K562 (cell line): ENCODE measurements around the gene SLC25A20.

Experiments used
- ELF1 ChIP-seq: fragments of 200-800 bp; sonication (Bioruptor generic); IDR thresholded peaks from 2 replicates; pipeline ENCODE4 v1.6.1; 2016; ENCODE audit warnings: missing genetic modification characterization, missing compliant biosample characterization
- ESRRB ChIP-seq: fragments of 250-450 bp; sonication (Bioruptor Pico); IDR thresholded peaks from 2 replicates; pipeline ENCODE4 v1.5.0; 2020; ENCODE audit warnings: mild to moderate bottlenecking, moderate library complexity, borderline replicate concordance
- FOXA1 ChIP-seq: fragments of 450-650 bp; IDR thresholded peaks from 2 replicates; pipeline ENCODE4 v1.6.1; 2016; ENCODE audit warnings: mild to moderate bottlenecking, borderline replicate concordance
- MXI1 ChIP-seq: IDR thresholded peaks from 2 replicates; pipeline ENCODE4 v1.6.1; 2011; ENCODE audit warnings: low read depth, mild to moderate bottlenecking, improper control_type of control experiment, low read length
- MYBL2 ChIP-seq, 2 experiments: fragments of 450-650 bp in 1 of 2; sonication (generic) in 1 of 2; formaldehyde crosslinking in 1 of 2; IDR thresholded peaks; 2 replicates each; pipeline versions ENCODE4 v1.6.1 to v1.8.1; 2017 to 2022; ENCODE audit warnings: borderline replicate concordance in 1 of 2, inconsistent platforms in 1 of 2, low read depth in 1 of 2, mild to moderate bottlenecking in 1 of 2, missing genetic modification reagents in 1 of 2, moderate library complexity in 1 of 2
- PHTF2 ChIP-seq: fragments of 250-450 bp; sonication (Bioruptor Pico); IDR thresholded peaks from 2 replicates; pipeline ENCODE4 v1.5.0; 2021; ENCODE audit warnings: mild to moderate bottlenecking
- RAD21 ChIP-seq, 2 experiments: fragments of 250-450 bp in 1 of 2; fragments of 450-650 bp in 1 of 2; sonication (Bioruptor Pico) in 1 of 2; formaldehyde crosslinking in 1 of 2; IDR thresholded peaks in 1 of 2; conservative IDR thresholded peaks in 1 of 2; 2 replicates each; pipeline versions ENCODE4 v1.4.0 to v1.8.0; 2020 to 2022; ENCODE audit warnings: mild to moderate bottlenecking in 2 of 2, moderate library complexity in 1 of 2
- RFX5 ChIP-seq: IDR thresholded peaks from 2 replicates; pipeline ENCODE4 v1.6.1; 2011; ENCODE audit warnings: low read depth, mild to moderate bottlenecking, improper control_type of control experiment, low read length
- ZNF318 ChIP-seq, 2 experiments: fragments of 450-650 bp; IDR thresholded peaks; 2 replicates each; pipeline ENCODE4 v1.6.1; 2016; ENCODE audit warnings: mild to moderate bottlenecking in 2 of 2, borderline replicate concordance in 1 of 2, low read depth in 1 of 2, moderate library complexity in 1 of 2
- TF ChIP-seq, protein P1 (sequence below): fragments of 450-650 bp; IDR thresholded peaks from 2 replicates; pipeline ENCODE4 v1.6.1; 2017; ENCODE audit warnings: antibody characterized with exemption, mild to moderate bottlenecking
- TF ChIP-seq, protein P2 (sequence below), 3 experiments: IDR thresholded peaks in 2 of 3; conservative IDR thresholded peaks in 1 of 3; 2 replicates each; pipeline ENCODE4 v1.5.1; 2011 to 2012; ENCODE audit warnings: low read length in 3 of 3, mild to moderate bottlenecking in 3 of 3, control low read depth in 2 of 3, improper control_type of control experiment in 1 of 3, inconsistent platforms in 1 of 3, low read depth in 1 of 3, mixed read lengths in 1 of 3, moderate library complexity in 1 of 3; ENCODE audit not compliant: insufficient read depth in 2 of 3
- TF ChIP-seq, protein P3 (sequence below), 2 experiments: fragments of 450-650 bp in 1 of 2; sonication (generic) in 1 of 2; formaldehyde crosslinking in 1 of 2; IDR thresholded peaks in 1 of 2; conservative IDR thresholded peaks in 1 of 2; 2 replicates each; pipeline versions ENCODE4 v1.6.1 to v1.8.1; 2016 to 2023; ENCODE audit warnings: mild to moderate bottlenecking in 2 of 2, moderate library complexity in 2 of 2, inconsistent platforms in 1 of 2, missing genetic modification reagents in 1 of 2

GRCh38 chr3:48945432-48945831 lies 46.8 kb upstream of the SLC25A20 start:
- TF ChIP-seq PHTF2 (CRISPR knock-in tag) = no peak
- no peak for TF ChIP-seq FOXA1
- TF ChIP-seq, protein P1, sequence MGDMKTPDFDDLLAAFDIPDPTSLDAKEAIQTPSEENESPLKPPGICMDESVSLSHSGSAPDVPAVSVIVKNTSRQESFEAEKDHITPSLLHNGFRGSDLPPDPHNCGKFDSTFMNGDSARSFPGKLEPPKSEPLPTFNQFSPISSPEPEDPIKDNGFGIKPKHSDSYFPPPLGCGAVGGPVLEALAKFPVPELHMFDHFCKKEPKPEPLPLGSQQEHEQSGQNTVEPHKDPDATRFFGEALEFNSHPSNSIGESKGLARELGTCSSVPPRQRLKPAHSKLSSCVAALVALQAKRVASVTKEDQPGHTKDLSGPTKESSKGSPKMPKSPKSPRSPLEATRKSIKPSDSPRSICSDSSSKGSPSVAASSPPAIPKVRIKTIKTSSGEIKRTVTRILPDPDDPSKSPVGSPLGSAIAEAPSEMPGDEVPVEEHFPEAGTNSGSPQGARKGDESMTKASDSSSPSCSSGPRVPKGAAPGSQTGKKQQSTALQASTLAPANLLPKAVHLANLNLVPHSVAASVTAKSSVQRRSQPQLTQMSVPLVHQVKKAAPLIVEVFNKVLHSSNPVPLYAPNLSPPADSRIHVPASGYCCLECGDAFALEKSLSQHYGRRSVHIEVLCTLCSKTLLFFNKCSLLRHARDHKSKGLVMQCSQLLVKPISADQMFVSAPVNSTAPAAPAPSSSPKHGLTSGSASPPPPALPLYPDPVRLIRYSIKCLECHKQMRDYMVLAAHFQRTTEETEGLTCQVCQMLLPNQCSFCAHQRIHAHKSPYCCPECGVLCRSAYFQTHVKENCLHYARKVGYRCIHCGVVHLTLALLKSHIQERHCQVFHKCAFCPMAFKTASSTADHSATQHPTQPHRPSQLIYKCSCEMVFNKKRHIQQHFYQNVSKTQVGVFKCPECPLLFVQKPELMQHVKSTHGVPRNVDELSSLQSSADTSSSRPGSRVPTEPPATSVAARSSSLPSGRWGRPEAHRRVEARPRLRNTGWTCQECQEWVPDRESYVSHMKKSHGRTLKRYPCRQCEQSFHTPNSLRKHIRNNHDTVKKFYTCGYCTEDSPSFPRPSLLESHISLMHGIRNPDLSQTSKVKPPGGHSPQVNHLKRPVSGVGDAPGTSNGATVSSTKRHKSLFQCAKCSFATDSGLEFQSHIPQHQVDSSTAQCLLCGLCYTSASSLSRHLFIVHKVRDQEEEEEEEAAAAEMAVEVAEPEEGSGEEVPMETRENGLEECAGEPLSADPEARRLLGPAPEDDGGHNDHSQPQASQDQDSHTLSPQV = no peak
- TF ChIP-seq RFX5 = no peak
- TF ChIP-seq, protein P2, sequence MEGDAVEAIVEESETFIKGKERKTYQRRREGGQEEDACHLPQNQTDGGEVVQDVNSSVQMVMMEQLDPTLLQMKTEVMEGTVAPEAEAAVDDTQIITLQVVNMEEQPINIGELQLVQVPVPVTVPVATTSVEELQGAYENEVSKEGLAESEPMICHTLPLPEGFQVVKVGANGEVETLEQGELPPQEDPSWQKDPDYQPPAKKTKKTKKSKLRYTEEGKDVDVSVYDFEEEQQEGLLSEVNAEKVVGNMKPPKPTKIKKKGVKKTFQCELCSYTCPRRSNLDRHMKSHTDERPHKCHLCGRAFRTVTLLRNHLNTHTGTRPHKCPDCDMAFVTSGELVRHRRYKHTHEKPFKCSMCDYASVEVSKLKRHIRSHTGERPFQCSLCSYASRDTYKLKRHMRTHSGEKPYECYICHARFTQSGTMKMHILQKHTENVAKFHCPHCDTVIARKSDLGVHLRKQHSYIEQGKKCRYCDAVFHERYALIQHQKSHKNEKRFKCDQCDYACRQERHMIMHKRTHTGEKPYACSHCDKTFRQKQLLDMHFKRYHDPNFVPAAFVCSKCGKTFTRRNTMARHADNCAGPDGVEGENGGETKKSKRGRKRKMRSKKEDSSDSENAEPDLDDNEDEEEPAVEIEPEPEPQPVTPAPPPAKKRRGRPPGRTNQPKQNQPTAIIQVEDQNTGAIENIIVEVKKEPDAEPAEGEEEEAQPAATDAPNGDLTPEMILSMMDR (IDR thresholded peaks at IDR 0.05 in 2 of 3, conservative IDR thresholded peaks at IDR 0.05 in 1 of 3; ENCODE audit: insufficient read depth in 2 of 3, low read depth in 1 of 3, low read length in 3 of 3) = no peak
- no peak for TF ChIP-seq ESRRB (CRISPR knock-in tag)
- no peak for TF ChIP-seq ELF1 (tag)
- TF ChIP-seq RAD21 (CRISPR knock-in tag; conservative IDR thresholded peaks at IDR 0.05 in 1 of 2, IDR thresholded peaks at IDR 0.05 in 1 of 2) = no peak
- TF ChIP-seq ZNF318 (IDR thresholded peaks at IDR 0.05; ENCODE audit: borderline replicate concordance in 1 of 2, low read depth in 1 of 2) = no peak
- no peak for TF ChIP-seq MXI1
- TF ChIP-seq MYBL2 (IDR thresholded peaks at IDR 0.05; ENCODE audit: low read depth) = no peak
- no peak for TF ChIP-seq MYBL2 (CRISPR knock-in tag; IDR thresholded peaks at IDR 0.05; ENCODE audit: borderline replicate concordance)
- TF ChIP-seq, protein P3, sequence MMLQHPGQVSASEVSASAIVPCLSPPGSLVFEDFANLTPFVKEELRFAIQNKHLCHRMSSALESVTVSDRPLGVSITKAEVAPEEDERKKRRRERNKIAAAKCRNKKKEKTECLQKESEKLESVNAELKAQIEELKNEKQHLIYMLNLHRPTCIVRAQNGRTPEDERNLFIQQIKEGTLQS (IDR thresholded peaks at IDR 0.05) = no peak
- TF ChIP-seq, protein P3 (CRISPR knock-in tag; conservative IDR thresholded peaks at IDR 0.05) = no peak
